ENCODE results near the gene CHD1L.
"Not testable (repeated sequence)": the region's sequence is repeated elsewhere in the genome, so short reads cannot be mapped to it uniquely, and the experiment has no call there.

The CHD1L gene

DNA sequence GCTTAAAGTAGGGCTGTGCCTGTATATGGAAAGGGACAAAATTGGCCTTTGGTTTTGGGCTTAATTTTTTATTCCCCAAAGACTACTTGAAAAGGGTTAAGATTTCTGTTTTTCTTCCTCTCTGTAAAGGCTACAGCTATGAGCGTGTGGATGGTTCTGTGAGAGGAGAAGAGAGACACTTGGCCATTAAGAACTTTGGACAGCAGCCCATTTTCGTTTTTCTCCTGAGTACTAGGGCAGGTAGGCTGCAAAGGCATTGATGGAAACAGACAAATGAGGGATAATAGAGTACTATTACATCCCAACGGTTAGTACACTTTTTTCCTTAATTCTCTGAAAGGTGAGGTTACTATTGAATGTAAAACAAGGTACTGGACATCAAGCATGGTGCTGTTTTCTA lies 29.6 kb downstream of the CHD1L start:
- DNase-seq, result no peak

GRCh38 chr1:147273409-147274336 lies 31.2 kb downstream of the CHD1L start:
- DNase-seq, result peak in 1 of 2 donors; percentile 7

DNA sequence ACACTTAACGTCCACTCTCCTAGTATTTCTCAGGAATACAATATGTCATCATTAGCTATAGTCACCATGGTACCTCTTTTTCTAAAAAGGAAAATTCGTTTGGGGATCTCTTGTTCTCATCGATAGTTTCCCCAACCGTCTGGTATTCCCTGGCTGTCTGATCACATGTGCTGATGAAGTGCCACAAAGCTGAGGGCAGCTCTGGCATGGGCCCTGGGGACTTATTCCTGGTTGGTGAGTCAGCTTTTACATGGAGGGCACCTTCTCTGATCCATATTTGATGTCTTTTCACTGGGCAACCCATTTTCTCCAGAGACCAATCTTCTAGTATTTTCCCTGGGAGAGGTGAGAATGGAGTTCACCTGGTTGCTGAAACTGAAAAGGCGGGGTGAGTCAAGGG lies 39.5 kb downstream of the CHD1L start:
- DNase-seq, result no peak

DNA sequence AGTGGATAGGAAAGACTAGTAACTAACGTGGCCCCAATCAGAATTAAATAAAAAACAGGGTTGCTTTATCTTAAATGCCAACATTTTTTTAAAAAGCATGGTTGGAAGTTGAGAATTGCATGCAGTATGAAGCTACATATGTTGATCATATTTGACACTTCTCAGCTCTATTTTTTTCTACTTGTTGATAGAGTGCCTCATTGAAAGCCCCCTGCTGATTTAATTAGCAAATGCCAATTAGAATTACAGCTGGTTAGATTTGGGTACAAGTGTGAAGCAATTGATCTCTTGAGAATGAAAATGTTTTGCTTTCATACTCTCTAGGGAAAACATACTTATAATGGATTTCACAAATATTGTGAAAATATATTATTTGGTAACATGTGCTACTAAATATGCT lies 40.5 kb downstream of the CHD1L start:
- DNase-seq, result no peak

GRCh38 chr1:147287133-147287865 lies 44.8 kb downstream of the CHD1L start:
- no peak for DNase-seq

- DNase-seq, result no peak
Observed at GRCh38 chr1:147292012-147292411, 49.5 kb downstream of the CHD1L start.

DNA sequence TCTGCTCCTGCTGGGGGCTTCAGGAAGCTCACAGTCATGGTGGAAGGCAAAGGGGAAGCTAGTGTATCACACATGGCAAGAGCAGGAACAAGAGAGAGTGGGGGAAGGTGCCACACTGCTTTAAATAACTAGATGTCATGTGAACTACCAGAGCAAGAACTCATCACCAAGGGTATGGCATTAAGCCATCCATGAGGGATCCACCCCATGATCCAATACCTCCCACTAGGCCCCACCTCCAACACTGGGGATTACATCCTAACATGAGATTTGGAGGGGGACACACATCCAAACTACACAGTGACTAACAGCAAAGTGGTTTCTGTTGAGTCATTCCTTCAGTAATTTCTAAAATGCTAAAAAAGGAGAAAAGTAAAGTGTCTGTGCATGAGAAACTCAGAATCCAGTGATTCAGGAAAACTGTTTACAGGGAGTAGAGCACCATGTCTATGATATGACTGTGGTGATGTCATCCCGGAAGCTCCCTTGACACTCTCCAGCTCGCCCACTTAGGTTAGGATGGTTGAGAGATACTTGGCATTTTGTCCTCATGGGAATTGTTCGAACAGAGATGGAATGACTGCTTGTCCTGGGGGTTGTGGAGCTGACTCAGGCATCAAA lies 50.3 kb downstream of the CHD1L start:
- no peak for DNase-seq

- DNase-seq, result no peak
Observed at GRCh38 chr1:147297438-147297837, 55.0 kb downstream of the CHD1L start.

DNA sequence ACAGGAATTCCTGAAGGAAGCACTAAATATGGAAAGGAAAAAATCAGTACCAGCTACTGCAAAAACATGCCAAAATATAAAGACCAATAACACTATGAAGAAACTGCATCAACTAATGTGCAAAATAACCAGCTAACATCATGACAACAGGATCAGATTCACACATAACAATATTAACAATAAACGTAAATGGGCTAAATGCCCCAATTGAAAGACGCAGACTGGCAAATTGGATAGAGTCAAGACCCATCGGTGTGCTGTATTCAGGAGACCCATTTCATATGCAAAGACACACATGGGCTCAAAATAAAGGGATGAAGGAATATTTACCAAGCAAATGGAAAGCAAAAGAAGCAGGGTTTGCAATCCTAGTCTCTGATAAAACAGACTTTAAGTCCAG lies 63.3 kb downstream of the CHD1L start:
- not testable (repeated sequence) for DNase-seq

DNA sequence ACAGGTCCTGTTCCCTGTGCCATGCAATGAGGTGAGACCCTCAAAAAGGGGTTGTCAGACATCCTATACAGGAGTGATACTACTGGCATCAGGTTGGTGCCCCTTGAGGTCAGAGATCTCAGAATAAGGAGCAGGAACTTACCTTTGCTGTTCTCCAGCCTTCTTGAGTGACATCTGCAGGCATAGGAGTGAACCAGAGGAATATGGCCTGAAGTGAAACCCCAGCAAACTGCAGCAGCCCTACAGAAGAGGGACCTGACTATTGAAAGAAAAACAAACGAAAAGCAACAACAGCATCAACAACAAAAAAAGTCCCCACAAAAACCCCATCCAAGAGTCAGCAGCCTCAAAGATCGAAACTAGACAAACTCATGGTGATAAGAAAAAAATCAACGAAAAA lies 74.5 kb downstream of the CHD1L start:
- no peak for DNase-seq

GRCh38 chr1:147326933-147327687 lies 84.6 kb downstream of the CHD1L start:
- DNase-seq, result not testable (repeated sequence)

DNA sequence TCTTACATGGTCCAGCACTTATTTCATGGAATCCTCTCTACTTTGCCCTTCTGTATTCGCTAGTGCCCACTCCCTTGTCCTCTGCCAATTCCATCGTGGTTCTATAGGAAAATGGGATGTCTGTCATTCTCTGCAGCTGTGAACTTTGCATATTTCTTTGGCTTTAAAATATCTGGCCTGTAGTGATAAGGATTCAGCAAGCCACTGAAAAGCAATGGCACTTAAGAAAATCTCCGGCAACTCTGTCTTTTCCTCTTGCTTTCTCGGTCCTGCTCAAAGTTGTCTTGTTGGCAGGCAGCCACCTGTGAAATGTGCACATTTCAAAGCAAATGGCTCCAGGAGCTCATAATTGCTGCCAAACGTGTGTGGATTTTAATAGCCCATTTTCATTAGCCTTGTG lies 91.8 kb downstream of the CHD1L start:
- DNase-seq, result no peak

- DNase-seq, result no peak
Observed at GRCh38 chr1:147336291-147336690, 93.8 kb downstream of the CHD1L start.

GRCh38 chr1:147337040-147337630 lies 94.7 kb downstream of the CHD1L start:
- no peak for DNase-seq

DNA sequence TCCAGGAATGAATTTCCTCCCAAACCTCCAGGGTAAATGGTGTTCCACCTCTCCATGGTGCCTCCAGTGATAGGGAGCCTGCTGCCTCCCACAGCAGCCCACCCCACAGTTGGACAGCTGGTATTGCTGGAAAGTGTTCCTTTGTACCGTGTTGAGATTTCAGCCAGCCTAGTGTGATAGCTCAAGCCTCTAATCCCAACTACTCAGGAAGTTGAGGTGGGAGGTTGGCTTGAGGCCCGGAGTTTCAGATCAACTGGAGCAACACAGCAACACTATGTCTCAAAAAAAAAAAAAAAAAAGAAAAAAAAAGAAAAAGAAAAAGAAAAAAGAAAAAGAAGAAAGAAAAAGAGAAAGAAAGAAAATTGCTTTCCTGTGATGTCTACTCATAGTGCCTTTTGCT lies 96.1 kb downstream of the CHD1L start:
- DNase-seq, result no peak

- DNase-seq, result no peak
Observed at GRCh38 chr1:147341246-147341645, 98.8 kb downstream of the CHD1L start.

All from stimulated activated CD4-positive, alpha-beta T cell treated with anti-CD3 and anti-CD28 coated beads, Interleukin-2, amount 100 ng/mL, for 48 hours (primary cell).